ENCODE results near the gene NGEF.

DNA sequence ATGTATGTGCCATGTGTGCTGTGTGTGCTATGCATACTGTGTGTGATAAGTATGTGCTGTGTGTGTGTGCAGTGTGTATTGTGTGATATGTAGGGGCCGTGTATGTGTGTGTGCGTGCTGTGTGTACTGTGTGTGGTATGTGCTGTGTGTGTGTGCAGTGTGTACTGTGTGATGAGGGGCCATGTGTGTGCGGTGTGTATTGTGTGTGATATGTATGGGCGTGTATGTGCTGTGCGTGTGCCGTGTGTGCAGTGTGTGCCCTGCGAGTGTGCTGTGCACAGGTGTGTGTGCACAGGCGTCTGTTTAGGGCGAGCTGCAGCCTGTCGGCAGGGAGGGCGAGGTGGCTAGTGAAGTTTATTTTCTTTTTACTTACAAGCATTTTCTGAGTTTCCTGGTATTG lies 126.9 kb downstream of the NGEF start:
- TF ChIP-seq KDM1A (IDR thresholded peaks at IDR 0.05; ENCODE audit: borderline replicate concordance): no peak
- TF ChIP-seq EZH2 (IDR thresholded peaks at IDR 0.05; ENCODE audit: borderline replicate concordance, control insufficient read depth, low read depth, low read length): no peak
- no peak for TF ChIP-seq HDAC2 (IDR thresholded peaks at IDR 0.05)
- no peak for TF ChIP-seq SIX5 (IDR thresholded peaks at IDR 0.05; ENCODE audit: low read depth, low read length, severe bottlenecking)
- TF ChIP-seq SIN3A (IDR thresholded peaks at IDR 0.05; ENCODE audit: low read depth, low read length): no peak
- TF ChIP-seq TCF3 (IDR thresholded peaks at IDR 0.05; ENCODE audit: borderline replicate concordance, insufficient read depth, low read depth, low read length): no peak
